EL (cell line): ENCODE results near the gene HPRT1.
A peak's percentile ranks its signal among the peaks of the same experiment; 100 is the strongest.
"Not testable (repeated sequence)": the region's sequence is repeated elsewhere in the genome, so short reads cannot be mapped to it uniquely, and the experiment has no call there.

Source experiments
- DNase-seq: peaks from one replicate; pipeline ENCODE4 v3.0.0-alpha.2; 2016

Gene HPRT1

GRCh38 chrX:134460005-134460861 lies at the start of gene HPRT1:
HPRT1 (plus strand) TSS chrX:134460165; CDS start chrX:134460312, 147 bp downstream.
- peak; percentile 80 for DNase-seq

DNA sequence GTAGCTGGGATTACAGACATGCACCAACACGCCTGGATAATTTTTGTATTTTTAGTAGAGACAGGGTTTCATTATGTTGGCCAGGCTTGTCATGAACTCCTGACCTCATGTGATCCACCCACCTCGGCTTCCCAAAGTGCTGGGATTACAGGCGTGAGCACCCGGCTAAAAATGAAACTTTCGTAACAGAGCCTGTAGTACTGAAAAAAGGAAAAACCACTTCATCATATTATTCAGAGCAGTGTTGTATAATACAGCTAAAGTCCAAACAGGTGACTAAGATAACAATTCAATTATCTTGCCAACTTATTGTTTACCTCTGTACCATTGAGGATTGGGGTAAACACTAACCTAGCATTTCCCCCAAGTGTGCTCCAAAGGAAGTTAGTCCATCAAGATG lies 43.9 kb upstream of the HPRT1 start:
- DNase-seq, result no peak

DNA sequence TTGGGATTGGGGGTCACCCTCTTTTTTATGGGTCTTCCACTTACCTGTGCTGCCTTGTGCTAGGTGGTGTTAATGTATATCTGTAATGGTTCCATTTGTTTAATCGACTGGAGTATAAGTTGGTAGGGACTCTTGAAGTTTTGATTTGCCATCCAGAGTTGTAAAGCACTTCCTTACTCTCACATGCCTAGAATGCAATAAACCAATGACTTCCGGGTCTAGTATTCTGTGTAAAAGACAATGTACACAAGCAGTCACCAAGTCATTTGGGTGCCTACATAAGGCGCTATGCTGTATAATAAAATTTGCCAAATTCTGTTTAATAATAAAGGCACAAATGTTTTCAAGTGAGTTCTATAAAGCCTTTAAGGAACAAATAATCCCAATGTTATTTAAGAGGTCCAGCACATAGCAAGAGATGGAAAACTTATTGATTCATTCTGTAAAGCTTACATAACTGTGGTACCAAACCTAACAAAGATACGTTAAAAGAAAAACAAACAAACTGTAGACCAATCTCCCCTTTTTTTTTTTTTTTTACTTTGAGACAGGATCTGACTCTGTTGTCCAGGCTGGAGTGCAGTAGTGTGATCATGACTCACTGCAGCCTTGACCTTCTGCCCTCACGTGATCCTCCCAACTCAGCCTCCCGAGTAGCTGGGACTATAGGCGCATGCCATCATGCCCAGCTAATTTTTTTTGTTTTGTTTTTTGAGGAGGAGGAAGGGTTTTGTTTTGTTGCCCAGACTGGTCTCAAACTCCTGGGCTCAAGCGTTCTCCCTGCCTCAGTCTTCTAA lies 41.5 kb upstream of the HPRT1 start:
- peak; percentile 24 for DNase-seq

DNA sequence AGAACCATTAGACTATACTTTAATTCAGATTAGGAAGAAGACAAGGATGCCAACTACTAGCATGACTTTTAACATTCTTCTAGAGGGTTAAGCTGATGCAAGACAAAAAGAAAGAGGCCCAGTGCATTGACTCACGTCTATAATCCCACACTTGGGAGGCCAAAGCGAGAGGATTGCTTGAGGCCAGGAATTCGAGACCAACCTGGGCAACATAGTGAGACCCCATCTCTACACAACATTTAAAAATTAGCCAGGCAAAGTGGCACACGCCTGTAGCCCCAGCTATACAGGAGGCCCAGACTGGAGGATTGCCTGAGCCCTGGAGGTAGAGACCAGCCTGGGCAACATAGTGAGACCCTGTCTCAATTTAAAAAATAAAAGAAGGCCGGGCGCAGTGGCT lies 40.2 kb upstream of the HPRT1 start:
- no peak for DNase-seq

- peak; percentile 11 for DNase-seq
Observed at GRCh38 chrX:134423606-134424005, 36.4 kb upstream of the HPRT1 start.

DNA sequence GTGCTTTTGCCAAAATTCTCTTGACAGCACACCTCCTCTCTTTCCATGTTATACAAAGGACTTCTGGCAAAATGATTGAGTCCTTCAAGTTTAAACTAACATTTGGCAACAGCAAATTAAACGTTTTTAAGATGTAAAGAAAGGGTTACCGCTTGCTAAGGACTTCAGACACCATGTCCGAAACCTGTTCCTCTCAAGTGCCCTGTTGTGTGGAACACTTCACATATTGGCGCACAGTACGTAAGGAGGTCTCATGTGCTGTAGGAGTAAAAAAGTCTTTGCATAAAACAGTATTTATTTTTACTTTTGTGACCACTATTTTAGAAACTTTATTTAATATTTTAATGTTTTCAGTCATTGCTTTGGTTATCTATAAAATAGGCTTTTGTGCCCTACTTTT lies 33.7 kb upstream of the HPRT1 start:
- DNase-seq, result no peak

GRCh38 chrX:134431894-134432293 lies 28.1 kb upstream of the HPRT1 start:
- DNase-seq, result peak; percentile 69

DNA sequence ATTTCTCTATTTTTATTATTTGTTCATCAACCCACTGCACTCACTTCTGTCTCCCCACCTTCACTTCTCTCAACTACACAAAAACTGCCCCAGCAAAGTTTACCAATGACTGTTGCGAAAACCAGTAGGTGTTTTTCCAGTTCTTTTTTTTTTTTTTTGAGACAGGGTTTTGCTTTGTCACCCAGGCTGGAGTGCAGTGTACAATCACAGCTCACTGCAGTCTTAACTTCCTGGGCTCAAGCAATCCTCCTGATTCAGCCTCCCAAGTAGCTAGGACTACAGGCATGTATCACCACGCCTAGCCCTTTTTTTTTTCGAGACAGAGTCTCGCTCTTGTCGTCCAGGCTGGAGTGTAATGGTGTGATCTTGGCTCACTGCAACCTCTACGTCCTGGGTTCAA lies 24.1 kb upstream of the HPRT1 start:
- DNase-seq, result no peak

DNA sequence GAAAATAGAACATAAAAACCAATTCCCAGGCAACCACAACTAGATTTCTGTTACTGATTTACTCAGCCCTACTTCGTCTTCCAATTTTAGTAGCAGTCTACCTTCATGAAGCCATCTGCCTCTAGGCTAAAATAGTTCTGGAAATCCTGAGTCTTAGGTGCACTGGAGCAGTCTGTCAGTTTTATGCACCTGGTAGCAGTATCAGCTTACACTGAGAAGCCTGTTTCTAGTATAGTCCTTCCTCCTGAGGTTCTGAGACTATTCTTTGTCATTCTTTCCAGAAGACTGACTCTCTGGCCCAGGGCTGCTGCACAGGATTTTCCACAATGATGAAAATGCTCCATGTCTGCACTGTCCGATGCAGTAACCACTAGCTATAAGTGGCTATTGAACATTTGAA lies 16.9 kb upstream of the HPRT1 start:
- DNase-seq, result no peak

GRCh38 chrX:134443461-134443860 lies 16.5 kb upstream of the HPRT1 start:
- no peak for DNase-seq

GRCh38 chrX:134444681-134445080 lies 15.3 kb upstream of the HPRT1 start:
- no peak for DNase-seq

GRCh38 chrX:134452596-134452995 lies 7.4 kb upstream of the HPRT1 start:
- no peak for DNase-seq

- DNase-seq, result no peak
Observed at GRCh38 chrX:134453631-134454030, 6.3 kb upstream of the HPRT1 start.

DNA sequence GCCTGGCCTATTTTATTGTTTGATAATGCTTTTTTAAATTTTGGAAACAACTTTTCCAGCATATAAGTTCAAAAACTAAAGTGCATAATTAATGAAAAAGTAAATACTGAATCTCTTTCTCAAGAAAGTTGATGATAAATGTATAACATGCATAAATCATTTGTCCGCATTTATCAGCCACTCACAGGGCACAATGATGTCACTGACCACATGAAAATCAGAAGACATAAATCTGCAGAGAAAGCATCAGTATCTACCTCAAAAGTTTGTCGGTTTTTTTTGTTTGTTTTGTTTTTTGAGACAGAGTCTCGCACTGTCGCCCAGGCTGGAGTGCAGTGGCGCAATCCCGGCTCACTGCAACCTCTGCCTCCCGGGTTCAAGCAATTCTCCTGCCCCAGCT lies 5.5 kb upstream of the HPRT1 start:
- DNase-seq, result no peak

GRCh38 chrX:134457708-134458107 lies 2.3 kb upstream of the HPRT1 start:
- DNase-seq, result no peak

GRCh38 chrX:134459683-134460004 lies 321 bp upstream of the HPRT1 start:
- DNase-seq, result no peak

GRCh38 chrX:134460862-134461220 lies 876 bp downstream of the HPRT1 start:
- peak; percentile 25 for DNase-seq

DNA sequence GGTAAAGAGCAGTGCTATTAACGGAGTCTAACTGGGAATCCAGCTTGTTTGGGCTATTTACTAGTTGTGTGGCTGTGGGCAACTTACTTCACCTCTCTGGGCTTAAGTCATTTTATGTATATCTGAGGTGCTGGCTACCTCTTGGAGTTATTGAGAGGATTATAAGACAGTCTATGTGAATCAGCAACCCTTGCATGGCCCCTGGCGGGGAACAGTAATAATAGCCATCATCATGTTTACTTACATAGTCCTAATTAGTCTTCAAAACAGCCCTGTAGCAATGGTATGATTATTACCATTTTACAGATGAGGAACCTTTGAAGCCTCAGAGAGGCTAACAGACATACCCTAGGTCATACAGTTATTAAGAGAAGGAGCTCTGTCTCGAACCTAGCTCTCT lies 1.5 kb downstream of the HPRT1 start:
- peak; percentile 2 for DNase-seq

DNA sequence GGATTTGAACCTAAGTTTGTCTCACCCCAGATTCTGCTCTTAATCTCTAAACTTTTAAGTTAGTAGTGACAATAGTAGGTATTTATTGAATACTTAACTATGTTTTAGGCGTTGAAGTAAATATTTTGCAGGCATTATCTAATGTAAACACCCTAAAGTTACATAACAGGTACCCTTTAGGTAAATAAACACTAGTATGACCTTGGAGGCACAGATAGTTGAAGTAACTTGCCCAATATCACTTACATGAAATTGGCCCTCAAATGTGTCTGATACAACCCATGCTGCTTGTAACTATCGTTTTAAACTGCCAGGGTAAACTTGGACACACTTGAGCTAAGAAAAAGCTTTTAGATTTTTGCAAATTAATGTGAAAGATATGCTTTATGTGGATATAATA lies 3.0 kb downstream of the HPRT1 start:
- DNase-seq, result no peak

GRCh38 chrX:134464453-134464852 lies 4.5 kb downstream of the HPRT1 start:
- DNase-seq, result not testable (repeated sequence)

DNA sequence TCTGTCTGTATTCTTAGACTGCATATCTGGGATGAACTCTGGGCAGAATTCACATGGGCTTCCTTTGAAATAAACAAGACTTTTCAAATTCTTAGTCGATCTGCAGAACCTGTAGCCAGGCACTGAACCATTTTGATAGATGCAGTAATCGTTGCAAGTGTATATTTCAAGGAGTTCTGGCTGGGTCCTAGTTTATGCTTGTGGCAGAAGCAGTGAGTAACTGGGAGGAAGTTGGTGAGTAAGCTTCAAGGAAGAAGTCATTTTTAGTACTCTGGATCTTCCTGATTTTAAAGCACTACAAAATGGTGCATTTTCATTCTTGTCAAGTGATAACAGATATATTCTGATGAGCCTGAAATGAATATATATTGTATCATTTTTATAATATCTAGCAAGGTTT lies 9.5 kb downstream of the HPRT1 start:
- DNase-seq, result peak; percentile 53

DNA sequence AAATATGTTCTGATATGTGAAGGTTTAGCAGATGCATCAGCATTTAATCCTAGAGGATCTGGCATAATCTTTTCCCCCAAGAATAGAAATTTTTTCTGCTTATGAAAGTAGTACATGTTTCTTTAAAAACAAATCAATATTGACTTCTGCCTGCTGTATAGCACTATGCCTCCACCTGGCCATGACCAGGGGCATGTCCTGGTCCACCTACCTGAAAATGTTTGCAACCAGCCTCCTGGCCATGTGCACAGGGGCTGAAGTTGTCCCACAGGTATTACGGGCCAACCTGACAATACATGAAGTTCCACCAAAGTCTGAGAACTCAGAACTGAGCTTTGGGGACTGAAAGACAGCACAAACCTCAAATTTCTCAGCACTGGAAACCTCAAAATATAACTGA lies 10.0 kb downstream of the HPRT1 start:
- DNase-seq, result no peak

DNA sequence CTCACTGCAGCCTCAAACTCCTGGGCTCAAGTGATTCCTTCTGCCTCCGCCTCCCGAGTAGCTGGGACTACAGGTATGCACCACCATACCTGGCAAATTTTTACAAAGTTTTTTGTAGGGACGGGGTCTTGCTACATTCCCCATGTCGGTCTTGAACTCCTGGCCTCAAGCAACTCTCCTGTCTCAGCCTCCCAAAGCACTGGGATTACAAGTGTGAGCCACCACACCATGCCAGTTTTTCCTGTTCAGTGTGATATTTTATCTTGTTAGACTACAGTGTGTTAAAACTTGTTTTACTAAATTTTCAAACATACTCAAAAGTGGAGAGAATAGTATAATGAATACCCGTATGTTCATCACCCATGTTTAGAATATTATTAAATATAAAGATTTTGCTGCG lies 12.1 kb downstream of the HPRT1 start:
- DNase-seq, result no peak

GRCh38 chrX:134476284-134476683 lies 16.3 kb downstream of the HPRT1 start:
- DNase-seq, result no peak

DNA sequence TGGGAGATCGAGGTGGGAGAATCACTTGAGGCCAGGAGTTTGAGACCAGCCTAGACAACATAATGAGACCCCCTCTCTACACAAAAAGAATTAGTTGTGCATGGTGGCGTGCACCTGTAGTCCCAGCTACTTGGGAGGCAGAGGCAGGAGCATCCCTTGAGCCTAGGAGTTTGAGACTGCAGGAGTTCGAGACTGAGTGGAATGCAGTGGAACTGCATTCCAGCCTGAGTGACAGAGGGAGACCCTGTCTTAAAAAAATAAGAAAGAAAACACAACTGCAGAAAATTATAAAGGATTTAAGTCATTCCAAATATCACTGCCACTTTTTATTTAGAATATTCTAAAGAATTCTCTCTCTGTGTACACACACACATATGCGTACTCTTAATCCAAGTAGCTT lies 18.4 kb downstream of the HPRT1 start:
- DNase-seq, result no peak
